GM21381 (cell line): ENCODE data around the gene BSDC1.

Experiments used
- ATAC-seq: cut with Tn5 transposase; IDR thresholded peaks from one replicate; pipeline ENCODE4 v1.9.1; 2021; ENCODE audit warnings: mild to moderate bottlenecking, moderate library complexity; ENCODE audit not compliant: unreplicated experiment

BSDC1 gene

DNA sequence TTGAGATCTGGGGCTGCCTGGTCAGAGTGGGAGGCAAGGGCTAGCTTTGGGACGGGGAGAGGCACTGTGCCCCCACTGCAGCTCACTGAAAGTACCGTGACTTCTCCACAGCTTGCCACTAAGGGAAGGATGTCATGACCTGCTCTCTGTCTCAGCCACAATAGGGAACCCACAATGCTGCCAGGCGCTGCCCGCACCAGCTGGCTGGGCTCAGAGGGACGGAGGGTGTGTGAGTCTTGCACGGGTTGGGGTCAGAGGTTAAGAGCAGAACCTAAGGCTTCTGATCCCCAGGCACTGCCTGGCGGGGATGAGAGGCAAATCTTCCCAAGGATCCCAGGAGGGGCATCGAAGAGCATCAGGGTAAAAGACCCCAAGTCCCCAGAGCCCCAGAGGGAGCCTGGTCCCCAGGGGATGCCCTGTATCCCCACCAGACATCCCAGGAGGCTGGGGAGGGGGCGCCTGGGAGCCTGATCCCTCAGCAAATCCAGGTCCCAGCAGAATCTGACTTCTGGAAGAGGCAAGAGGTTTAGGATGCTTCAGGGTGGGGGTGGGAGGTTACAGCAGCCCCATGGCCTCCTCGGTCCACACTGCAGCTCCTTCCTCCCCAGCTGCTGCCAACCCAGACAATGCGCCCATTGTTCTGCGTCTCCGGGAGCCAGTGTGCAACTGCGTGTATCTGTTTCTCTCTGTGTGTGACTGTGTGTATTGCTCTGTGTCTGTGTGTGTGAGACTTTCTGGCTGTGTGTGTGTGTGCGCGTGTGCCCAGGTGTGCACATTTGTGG, 56.2 kb downstream of the BSDC1 start:
- peak; percentile 31 for ATAC-seq

DNA sequence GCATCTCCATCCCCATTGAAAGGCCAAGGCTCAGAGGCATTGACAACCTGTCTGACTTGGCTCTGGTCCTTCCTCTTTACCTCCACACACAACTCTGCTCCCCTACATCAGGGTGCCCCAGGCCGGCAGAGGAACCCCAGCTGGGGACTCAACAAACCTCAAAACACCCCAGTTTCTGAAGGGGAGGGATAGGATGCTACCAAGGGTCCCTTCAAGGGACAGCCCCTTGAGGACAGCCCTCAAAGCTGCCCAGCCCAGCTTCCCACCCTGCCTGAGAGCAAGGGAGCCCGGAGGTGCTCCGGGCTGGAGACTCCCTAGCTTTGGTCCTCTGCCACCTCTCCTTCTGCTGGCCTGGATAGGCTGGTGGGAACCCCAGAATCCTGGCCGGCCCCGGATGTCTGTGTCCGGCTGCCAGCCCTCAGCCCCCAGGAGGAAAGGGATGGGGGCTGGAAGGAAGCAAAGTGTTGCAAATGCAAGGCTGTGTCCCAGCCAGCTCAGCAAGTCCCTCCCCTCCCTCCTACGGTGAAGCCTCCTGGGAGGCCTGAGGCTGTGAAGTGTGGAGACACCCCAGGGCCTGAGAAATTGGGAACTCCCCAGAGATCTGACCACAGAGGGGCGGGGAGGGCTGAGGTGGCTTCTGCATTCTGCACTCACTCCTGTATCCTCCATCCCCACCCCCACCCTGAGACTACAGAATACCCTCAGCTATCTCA, 57.1 kb downstream of the BSDC1 start:
- ATAC-seq, result no peak

DNA sequence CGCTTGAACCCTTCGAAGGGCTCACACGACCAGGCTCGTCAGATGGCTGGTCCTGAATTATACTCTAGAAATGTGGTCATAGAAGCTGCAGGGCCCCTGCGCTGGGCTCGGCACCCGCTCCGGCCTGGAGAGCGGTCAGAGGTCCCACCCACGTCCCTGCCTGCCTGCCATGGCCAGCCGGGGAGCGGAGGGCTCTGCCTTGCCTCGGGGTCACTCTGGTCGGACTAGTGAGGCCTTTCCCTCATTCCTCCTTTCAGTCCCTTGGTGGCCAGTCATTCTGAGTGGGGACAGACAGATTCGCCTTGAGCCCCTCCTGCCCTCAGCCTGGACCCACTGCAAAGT, 57.7 kb downstream of the BSDC1 start:
- ATAC-seq, result no peak

DNA sequence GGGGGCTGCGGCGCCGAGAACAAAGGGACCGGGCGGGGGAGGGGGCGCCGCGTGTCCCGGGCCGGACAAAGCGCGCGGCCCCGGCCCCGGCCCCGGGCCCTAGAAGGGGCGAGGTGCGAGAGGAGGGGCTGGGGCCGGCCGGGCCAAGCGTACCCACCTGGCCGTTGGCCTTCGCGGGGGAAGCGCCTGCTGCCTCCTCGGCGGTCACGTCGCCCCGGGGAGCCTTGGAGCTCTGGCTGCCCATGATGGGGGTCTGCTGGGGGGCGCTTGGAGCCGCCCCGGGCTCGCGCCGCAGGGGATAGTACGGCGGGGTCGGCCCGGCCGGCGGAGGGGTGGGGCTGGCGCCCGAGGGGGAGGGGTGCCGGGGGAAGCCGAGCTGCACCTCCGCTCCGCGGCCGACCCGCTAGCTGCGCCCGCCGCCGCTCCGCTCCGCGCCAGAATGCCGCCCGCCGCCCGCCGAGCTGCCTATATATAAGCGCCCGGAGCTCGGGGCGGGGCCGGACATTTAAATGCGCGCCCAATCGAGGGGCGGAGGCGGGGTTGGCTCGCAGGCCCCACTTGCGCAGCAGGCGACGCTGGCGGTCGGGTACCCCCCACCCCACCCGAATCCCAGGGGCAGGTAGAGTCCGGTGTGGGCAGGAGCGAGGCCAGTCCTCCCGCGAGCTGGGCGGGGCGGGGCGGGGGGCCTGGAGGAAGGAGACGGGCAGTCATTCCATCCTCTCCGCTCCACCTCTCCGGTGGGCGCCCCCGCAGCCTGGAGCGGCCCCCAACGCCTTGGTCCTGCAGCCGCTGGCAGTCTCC, 58.3 kb downstream of the BSDC1 start, which contains the start of gene MARCKSL1:
Gene MARCKSL1, minus strand, starts transcription at position 444 of the 801 bp plus-strand sequence. Its CDS starts 200 bp downstream, at position 244.
- ATAC-seq, result peak; percentile 47

DNA sequence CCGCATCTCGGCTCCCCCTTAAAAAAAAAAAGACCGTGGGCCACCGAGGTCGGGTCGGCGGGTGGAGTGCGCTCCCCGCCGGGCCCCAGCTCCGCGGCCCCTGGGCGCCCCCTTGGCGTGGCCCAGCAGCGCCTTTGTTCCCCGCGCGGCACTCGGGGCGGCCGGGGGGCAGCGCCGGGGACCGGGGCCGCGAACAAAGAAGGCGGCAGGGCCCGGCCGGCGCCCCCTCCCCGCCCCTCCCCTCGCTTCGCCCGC, 58.8 kb downstream of the BSDC1 start:
- ATAC-seq, result no peak

DNA sequence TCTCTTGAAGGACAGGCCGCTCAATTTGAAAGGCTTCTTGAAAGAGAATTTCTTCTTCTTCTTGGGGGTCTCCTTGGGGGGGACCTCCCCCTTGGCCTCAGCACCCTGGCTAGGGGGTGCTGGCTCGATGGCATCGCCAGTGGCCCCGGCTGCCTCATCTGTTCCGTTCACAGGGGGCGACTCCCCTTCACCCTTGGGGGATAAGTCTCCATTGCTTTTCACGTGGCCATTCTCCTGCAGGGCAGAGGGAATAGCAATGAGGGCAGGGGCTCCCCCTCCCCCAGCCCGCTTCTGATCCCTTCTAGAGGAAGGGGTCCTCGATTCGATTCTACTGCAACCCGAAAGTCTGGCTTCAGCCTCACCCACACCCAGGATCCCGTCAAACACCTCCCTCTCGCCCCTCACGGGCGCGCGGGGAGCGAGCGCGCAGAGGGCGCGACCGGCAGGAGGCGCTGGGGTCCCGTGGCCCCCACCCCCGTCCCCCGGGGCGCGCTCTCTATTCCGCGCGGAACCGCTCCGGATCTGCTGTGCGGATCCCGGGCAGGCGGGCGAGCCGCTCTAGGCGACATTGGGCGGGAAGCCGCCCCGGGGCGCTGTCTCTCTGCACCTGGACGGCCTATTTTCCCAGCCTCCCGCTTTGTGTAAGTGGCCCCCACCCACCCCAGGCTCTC, 59.2 kb downstream of the BSDC1 start:
- peak; percentile 9 for ATAC-seq

DNA sequence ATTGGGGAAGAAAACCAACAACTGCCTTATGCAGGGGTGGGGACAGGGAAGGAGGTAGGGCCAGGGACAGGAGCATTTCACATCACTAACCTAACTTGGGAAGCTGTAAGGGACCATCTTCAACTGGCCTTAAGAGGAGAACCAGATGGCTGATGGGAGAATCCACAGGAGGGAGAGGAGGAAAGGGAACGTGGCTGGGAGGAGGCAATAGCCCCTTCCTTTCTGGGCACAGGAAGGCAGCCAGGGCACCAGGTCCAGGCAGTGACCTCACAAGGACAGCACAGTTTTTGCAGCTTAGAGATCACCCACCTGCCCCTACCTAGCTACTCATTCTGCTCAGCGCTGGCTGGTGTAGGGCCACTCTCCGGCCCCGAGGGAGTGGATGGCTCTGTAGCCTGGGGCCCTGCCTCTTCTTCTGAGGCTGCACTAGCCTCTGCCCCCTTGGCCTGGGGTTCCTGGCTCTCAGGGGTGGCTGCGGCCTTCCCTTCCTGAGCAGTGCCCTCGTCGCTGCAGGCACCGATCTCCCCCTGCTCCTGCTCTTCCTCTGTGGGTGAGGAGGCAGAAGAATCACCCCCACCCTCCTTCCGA, 59.9 kb downstream of the BSDC1 start:
- ATAC-seq, result no peak

DNA sequence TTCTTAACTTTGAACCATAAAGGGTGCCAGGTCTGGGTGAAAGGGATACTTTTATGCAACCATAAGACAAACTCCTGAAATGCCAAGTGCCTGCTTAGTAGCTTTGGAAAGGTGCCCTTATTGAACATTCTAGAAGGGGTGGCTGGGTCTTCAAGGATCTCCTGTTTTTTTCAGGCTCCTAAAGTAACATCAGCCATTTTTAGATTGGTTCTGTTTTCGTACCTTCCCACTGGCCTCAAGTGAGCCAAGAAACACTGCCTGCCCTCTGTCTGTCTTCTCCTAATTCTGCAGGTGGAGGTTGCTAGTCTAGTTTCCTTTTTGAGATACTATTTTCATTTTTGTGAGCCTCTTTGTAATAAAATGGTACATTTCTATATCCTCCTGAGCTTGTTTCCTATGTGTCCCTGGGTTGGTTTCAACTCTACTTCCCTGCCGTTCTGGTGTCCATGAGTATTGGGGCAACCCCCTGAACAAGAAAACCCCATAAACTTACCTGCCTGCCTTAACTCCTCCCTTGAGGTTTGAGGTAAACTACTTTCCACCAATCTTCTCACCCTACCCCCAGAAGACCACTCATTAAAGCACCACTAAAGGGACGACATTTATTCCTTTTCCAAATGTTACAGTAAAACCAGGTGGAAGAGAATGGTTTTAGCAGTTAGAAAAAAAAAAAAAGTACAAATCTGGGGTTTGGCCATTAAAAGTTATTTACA, 60.8 kb downstream of the BSDC1 start:
- no peak for ATAC-seq

DNA sequence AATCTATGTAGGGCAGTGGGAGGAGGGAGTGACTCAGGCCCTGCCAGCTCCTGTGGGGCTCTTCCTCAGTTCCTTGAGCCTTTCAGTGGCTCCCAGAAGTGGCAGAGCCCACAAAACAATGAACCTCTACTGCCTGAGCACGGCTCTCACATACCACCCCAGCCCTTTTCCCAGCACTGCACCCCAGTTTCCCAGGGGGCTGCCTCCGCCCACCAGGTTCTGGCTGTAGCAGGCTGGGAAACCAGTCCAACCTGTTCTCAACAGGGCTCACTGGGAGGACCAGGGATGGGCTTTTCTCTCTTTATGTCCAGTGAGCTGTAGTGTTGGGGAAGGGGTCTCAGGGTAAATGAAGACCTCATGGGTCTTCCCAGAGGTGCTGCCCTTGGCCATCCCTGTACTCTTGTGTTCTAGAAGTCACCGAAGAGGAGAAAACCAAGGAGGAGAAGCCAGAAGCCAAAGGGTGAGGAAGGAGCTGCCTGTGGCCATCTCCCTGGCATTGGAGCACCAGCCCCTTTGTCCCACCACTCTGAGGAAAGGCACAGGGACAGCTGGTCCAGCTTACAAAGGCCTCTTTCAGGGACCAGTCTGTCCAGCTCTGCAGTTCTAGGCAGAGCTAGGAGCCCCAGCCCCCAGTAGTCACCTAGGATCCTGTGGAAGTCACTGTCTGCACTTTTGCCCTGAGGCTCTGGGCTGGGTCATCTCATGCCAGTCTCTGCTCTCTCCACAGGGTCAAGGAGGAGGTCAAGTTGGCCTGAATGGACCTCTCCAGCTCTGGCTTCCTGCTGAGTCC, 61.8 kb downstream of the BSDC1 start:
- no peak for ATAC-seq

DNA sequence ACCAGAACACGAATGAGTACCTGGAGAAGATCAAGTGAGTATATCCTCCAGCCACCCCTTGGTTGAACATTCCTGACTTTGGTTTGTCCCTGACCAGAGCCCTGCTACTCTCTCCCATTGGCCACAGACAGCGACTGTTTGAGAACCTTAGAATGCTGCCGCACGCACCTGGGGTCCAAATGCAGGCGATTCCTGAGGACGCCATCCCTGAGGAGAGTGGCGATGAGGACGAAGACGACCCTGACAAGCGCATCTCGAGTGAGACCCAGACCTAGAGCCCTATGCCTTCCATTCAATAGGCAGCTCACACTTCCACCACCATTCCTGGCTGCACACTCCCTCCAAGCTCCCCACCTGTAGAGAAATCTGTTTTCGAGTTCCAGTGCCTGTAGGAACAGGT, 62.7 kb downstream of the BSDC1 start:
- ATAC-seq, result no peak

DNA sequence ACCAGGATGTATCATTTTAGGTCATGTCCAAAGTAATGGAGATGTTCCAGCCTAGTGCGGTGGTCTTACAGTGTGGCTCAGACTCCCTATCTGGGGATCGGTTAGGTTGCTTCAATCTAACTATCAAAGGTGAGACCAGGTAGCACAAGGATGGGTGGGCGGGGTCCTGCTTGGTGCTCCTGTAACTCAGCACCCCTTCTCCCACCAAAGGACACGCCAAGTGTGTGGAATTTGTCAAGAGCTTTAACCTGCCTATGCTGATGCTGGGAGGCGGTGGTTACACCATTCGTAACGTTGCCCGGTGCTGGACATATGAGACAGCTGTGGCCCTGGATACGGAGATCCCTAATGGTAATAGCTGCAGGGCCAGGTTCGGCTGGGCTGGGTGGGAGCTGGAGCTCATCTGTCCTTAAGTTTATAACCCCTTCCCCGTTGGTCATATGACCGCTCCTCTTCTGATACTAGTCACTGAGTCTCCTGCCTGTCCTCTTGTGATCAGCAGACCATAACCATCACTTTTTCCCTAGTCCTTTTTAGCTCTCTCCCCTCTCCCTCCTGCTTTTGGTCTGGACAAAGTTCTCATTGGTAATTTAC, 63.6 kb downstream of the BSDC1 start:
- no peak for ATAC-seq

DNA sequence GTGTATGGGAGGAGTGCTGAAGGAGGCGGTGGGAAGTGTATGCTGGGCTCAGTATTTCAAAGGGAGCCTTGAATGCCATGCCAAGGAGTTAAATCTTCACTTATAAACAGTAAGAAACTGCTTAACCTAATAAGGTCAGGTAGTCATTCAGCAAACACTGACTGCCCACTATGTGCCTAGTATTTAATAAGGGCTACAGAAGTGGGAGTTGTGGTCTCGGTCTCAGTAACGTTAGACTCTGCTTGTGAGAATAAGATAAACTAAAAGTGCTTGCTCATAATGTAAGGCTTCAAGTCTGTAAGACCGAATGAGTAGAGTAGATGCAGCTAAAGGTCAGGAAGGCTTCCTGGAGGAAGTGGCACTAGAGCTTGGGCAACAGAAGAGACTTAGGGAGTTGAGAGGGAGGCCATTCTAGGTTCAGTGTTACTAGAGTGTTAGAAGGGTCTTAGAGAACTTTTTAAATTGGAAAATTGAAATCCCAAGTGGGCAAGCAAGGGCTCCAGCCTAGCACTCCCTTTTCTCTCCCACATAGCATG, 64.2 kb downstream of the BSDC1 start:
- no peak for ATAC-seq

DNA sequence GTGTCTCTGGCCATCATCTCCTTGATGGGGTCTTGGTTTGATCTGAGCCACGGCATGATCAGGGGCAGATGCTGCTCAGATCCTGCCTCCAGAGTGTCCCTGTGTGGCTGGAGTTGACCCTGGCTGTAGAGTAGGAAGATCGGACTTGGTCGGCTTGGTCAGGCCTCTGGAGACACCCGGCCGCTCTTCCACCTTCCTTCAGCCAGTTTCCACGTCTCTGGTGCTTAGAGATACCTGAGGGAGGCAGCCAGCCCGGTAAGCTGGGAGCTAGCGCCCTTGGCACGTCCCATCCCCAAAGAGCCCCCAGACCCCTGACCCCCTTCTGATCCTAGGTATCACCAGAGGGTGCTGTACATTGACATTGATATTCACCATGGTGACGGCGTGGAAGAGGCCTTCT, 67.0 kb downstream of the BSDC1 start:
- no peak for ATAC-seq

DNA sequence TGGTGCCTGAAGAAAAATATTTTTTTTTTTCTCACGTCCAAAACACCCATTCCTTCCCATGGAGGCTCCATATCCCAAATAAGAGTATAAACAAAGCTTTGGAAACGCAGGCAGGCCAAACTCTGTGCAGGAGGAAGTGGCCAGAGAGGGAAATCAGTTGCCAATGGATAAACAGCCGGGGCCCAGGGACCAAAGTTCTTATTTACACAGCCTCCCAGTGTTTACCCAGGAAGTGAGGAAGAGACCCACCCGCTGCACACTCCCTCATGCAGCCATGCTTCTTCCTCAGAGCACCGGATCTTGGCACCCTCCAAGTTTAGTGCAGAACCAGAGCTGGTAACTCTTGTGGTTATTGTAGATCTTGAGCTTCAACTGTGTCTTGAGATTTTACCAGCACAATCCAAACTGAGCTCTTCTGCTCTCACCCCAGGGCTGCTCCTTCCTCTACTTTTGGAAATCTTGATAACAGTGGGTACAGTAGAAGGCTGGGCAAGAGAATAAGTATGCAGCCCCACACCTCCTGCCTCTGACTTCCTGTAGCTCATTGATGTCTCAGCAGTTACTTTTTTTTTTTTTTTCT, 72.4 kb downstream of the BSDC1 start:
- ATAC-seq, result no peak

DNA sequence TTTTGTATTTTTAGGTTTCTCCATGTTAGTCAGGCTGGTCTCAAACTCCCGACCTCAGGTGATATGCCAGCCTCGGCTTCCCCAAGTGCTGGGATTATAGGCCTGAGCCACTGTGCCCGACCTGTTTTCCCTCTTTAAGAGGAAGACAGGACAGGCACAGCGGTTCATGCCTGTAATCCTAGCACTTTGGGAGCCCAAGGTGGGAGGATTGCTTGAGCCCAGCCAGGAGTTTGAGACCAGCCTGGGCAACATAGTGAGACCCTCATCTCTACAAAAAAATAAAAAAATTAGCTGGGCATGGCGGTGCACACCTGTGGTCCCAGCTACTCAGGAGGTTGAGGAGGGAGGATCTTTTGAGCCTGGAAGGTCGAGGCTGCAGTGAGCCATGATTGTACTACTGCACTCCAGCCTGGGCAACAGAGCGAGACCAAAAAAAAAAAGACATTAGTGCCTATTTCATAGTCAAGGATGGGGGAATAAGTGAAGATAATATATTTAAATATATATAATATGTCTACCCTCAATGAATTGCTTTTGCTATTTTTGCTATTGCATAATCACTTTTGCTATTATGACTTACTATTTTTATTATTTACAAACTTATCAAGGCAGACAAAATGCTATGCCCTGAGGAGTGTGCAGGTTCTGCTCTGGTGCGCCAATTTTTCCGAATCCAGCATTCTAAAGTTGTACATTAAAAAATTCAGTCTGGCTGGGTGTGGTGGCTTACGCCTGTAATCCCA, 75.9 kb downstream of the BSDC1 start:
- ATAC-seq, result no peak

DNA sequence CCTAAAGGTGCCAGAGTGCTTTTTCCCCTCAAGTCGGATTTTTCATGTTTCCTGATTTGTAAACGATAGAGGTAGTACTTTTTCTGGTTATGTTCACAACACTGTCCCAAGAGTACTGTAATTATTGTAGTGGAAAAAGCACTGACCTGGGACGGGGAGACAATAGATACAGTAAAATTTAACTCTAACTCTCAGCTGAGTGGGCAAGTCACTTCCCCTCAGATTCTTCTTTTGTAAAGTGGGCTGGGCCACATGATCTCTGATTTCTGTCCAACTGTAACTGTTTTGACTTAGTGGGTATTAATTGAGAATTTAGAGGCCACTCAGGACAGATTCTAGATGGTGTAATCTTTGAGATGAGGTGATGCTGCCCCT, 77.4 kb downstream of the BSDC1 start:
- ATAC-seq, result no peak
